Activated CD8-positive, alpha-beta memory T cell treated with anti-CD3 and anti-CD28 coated beads for 1 hour (primary cell): Measurements from ENCODE around the gene NUS1.
"Not testable (repeated sequence)": the region's sequence is repeated elsewhere in the genome, so short reads cannot be mapped to it uniquely, and the experiment has no call there.

ENCODE experiments used
- DNase-seq, 2 donors: peaks; one replicate each; pipeline ENCODE4 v3.0.0-alpha.2; 2020; ENCODE audit warnings: low read depth in 1 of 2; ENCODE audit errors: extremely low read depth in 1 of 2

NUS1 gene

GRCh38 chr6:117706936-117707509 lies 31.8 kb downstream of the NUS1 start:
- not testable (repeated sequence) for DNase-seq

GRCh38 chr6:117711369-117711768 lies 36.1 kb downstream of the NUS1 start:
- no peak for DNase-seq

DNA sequence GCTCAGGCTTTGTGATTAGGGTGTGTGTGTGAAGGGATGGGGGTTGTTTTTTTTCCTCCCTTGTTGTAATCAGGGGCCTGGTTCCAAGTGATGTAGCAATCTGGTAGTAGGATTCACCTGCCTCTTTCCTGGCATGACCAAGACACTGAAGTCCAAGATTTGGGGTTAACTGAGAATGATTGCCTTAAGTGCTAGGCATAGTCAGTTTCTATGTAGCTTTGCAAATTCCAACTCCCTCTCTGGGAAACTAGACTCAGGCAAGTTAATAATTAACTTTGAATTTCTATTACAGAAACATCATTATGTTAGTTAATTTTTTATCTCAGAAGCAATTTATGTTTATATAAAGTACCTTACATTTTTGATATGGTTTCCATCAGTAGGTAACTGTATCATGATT lies 43.6 kb downstream of the NUS1 start:
- no peak for DNase-seq

DNA sequence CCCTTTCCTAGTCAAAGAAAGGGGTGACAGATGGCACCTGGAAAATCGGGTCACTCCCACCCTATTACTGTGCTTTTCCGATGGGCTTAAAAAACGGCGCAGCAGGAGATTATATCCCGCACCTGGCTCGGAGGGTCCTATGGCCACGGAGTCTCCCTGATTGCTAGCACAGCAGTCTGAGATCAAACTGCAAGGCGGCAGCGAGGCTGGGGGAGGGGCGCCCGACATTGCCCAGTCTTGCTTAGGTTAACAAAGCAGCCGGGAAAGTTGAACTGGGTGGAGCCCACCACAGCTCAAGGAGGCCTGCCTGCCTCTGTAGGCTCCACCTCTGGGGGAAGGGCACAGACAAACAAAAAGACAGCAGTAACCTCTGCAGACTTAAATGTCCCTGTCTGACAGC lies 46.3 kb downstream of the NUS1 start:
- not testable (repeated sequence) for DNase-seq

GRCh38 chr6:117728626-117729025 lies 53.4 kb downstream of the NUS1 start:
- no peak for DNase-seq

- no peak for DNase-seq
Observed at GRCh38 chr6:117729613-117730012, 54.3 kb downstream of the NUS1 start.

DNA sequence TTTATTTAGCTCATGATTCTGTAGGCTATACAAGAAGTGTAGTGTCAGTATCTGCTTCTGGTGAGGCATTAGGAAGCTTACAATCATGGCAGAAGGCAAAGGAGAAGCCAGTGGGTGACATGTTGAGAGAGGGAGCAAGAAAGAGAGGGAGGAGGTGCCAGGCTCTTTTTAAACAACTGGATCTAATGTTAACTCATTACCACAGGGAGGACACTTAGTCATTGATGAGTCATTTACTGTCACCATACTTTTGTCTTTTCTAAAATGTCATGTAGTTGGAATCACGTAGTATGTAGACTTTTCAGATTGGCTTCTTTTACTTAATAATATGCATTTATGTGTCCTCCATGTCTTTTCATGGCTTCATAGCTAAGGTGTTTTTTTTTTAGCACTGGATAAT lies 58.1 kb downstream of the NUS1 start:
- no peak for DNase-seq

DNA sequence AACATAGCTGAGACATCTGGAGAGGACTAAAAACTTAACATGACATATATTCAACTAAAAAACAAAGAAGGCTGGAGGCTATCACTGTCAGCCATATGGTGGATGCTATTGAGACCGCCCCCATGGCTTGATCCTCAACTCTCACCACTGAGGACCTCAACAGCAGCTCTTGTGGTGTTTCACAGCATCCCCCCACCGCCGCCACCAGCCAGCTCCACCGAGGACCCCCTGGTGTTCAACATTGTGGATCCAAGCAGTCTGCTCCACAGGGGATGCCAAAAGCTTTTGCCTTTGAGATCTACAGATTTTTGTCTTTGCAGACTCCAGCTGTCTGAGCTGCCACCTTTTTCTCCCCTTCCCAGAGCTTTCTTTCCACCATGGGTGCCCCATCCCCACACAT lies 64.6 kb downstream of the NUS1 start:
- no peak for DNase-seq

DNA sequence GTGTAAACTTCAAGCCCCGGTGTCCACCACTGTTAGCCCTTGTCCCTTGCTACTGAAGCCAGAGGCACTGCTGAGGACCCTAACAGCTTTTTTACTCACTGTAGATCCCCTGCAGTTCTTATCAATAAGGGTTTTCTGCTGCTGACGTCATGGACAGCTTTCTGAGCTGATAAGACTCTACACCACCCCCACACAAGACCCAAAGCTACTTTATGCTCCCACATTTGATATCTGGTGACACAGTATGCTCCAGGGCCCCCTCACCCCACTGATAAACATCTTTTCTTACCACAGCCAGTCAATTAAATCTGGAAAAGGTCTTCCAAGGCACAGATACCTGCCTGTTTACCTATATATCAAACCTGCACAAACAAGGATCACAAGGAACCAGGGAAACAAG lies 65.3 kb downstream of the NUS1 start:
- no peak for DNase-seq

DNA sequence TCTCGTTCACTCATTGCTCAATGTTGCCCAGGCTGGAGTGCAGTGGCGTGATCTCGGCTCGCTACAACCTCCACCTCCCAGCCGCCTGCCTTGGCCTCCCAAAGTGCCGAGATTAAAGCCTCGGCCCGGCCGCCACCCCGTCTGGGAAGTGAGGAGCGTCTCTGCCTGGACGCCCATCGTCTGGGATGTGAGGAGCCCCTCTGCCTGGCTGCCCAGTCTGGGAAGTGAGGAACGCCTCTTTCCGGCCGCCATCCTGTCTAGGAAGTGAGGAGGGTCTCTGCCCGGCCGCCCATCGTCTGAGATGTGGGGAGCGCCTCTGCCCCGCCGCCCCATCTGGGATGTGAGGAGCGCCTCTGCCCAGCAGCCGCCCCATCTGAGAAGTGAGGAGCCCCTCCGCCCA lies 75.4 kb downstream of the NUS1 start:
- not testable (repeated sequence) for DNase-seq
